Hematopoietic multipotent progenitor cell treated with erythropoietin and hydrocortisone succinate and interleukin-3 and kit ligand, for 15 days (in vitro differentiated cells): ENCODE data around the gene BMF.
"Not testable (repeated sequence)": the region's sequence is repeated elsewhere in the genome, so short reads cannot be mapped to it uniquely, and the experiment has no call there.

ENCODE experiments used
- DNase-seq: peaks from one replicate; pipeline ENCODE4 v3.0.0-alpha.2; 2015; ENCODE audit warnings: low spot score

Gene BMF

DNA sequence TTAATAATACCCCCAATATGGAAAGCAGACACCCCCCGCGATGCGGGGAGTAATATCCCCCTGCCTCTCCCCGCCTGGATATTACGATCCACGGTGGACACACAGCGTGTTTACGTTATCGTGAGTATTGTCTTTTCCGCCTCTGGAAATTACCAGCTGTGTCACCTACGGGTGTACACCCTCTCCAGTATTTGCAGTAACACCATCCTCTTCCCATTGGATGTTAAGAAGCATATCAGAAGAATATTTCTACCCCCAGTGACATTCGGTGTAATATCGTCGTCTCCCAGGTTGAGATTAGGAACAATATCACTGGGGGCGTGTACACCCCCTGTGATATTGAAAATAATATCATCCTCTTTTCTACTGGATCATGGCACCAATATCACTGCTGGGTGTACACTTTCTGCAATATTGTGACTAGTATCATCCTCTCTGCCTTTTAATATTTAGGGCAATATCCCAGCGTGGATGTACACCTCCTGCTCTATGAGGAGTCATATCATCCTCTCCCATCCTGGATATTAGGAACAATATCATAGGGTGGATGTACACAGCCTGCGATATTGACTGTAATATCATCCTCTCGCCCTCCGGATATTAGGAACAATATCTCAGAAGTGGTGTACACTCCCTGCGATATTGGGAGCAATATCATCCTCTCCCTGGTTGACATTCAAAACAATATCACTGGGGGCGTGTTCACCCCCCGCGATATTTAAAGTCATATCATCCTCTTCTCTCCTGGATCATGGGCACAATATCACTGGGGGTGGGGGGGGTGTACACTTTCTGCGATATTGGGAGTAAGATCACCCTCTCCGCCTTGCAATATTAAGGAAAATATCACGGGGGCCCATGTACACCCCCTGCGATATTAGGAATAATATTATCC is 20.3 kb upstream of the BMF start:
- no peak for DNase-seq

DNA sequence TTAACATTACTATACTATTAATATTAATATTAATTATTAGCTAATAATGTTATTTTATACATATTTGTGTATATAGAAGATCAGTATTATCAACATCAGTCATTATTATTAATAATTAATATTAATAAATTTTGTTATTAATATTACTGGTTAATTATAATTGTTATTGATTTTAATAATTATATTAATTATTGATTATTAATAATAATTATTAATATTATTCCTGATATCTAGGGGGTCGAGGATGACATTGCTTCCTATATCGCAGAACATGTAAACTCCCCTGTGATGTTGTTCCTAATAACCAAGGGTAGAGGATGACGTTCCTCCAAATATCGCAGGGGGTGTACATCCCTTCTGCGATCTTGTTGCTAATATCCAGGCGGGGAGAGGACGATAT is 17.3 kb upstream of the BMF start:
- DNase-seq: no peak

DNA sequence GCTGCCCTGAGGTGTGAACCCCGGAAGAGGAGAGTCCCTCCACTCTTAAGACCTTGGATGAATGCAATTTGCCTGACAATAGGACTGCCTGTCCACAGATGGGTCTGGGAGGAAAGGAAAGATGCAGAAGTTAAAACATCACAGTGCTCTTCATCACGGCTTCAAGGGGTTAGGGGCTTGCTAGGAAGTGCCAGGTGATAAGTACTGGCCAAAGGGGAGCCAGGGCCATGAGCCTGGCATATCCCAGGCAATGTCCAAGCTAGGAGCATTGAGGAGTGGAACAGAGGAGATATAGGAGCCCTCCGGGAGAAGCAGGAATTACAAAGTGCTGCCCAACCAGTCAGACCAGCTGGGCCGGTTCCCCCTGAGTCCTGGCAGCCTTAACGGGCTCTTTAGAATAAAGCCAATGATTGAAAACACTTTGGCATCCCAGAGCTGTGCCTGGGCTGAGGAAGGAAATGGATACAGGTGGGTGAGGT is 16.2 kb upstream of the BMF start:
- not testable (repeated sequence) for DNase-seq

DNA sequence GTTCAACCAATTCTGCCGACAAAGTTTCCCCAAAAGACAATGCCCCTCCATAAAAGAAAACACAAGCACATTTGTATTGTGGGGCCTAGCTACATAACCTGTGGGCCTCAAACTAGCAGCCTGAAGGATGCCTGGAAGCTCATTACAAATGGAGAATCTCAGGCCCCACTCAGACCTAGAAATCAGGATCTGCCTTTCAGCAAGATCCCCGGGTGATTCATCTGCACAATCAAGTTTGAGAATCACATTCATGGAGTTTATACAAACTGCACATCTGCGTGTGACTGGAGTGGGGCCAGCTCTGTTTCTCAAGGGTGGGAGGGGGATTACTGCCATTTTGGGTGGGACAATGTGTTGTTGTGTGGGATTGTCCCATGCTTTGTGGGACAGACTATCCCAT is 15.7 kb upstream of the BMF start:
- DNase-seq: not testable (repeated sequence)

DNA sequence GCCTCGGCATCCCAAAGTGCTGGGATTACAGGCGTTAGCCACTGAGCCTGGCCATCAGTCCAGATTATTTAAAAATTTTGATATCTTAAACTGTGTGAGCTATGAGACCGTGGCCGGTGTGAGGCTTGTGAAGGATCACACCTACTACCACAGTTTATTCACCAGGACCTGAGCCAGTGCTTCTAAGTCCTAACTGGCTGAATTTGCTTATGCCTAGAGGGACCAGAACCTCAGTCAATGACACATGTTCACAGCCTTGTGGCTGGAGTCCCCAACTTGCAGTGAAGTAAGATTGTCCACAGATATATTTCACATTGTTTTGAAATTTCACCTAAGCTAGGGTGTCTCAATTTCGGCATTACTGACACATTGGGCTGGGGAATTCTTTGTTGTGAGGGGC is 15.2 kb upstream of the BMF start:
- not testable (repeated sequence) for DNase-seq

DNA sequence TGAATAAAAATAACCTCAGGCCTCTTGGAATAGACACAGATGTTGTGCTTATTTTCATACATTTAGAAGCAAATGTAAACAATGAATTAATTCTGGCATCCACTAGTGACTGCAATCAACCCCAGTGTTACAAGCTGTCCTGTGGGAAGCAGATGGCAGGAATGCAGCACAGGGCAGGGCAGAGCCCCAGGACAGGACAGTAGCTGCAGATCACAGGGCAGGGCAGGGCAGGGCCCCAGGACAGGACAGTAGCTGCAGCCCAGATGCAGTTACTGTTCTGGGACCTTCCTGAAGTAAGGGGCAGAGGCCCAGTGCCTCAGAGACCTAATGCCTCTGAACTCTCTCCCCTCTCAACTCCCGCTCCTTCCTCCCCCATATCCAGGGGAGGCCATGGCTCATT is 14.3 kb upstream of the BMF start:
- DNase-seq: not testable (repeated sequence)

DNA sequence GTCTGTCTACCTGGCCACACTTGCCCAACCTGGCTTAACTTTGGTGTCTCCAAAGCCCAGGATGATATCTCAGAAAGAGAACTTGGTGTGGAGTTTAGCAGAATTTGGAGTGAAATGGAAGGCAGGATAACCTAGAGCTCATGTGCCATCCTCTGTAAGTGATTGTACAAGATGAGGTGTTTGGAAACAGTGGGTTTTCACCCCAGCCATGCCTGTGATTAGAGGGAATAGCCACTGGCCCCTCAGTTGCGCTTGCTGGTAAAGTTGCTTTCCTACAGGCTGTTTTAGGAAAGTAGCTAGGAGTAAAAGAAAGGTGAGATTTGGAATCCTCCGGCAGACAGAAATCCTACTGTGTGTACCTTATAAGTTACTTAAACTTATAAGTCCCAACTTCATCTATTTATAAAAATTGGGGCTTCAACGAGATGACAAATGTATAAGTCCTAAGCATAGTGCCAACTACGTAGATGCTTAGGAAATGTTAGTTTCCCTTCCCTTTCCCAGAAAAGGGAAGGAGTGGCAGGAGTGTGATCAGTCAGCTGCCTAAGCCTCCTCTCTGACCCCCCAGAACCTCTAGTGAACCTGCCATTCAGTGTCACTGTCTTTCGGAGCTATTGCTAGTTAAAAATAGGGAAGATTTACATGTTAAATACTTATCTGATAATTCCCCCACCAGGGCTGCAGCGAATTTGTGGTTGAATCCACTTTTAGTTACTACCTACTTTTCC is 13.4 kb upstream of the BMF start:
- DNase-seq: no peak

DNA sequence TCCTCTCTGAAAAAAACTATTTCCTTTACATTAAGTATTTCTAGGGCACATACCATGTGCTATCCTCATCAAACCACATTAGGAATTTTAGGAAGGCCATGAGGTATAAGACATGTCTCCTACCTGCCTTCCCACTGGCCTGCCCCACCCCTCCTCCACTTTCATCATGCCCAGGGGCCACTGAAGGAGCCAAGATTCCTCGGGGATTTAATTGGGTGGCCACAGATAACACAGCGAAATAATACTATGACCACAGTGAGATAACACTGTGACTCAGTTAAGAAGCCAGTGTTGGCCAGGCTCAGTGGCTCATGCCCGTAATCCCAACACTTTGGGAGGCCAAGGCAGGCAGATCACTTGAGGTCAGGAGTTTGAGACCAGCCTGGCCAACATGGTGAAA is 9.8 kb upstream of the BMF start:
- DNase-seq: no peak

DNA sequence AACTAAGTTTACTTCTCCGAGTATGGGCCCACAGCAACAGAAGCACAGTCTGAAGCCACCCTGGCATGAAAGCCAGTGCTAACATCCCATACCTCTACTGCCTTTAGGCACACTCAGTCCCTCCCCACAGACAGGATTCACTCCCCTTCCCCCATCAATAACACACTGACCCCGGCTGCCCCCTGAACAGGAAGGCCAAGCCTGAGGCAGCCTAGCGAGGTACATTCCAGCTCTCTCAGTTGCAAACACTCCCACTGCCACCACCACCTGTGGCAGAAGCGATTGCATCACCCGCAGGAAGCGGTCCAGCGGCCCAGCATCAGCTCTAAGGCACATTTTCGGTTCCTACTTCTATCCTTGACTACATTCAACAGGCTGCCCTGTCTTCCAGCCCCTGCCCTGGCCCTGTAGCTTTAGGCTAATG is 7.0 kb upstream of the BMF start:
- DNase-seq: no peak

DNA sequence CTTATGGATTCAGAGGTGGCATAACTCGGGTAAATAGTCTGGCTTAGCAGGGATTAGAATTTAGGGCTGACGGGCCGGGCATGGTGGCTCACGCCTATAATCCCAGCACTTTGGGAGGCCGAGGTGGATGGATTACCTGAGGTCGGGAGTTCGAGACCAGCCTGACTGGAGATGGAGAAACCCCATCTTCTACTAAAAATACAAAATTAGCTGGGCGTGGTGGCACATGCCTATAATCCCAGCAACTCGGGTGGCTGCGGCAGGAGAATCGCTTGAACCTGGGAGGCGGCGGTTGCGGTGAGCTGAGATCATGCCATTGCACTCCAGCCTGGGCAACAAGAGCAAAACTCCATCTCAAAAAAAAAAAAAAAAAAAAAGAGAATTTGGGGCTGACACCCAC is 6.4 kb upstream of the BMF start:
- DNase-seq: not testable (repeated sequence)

DNA sequence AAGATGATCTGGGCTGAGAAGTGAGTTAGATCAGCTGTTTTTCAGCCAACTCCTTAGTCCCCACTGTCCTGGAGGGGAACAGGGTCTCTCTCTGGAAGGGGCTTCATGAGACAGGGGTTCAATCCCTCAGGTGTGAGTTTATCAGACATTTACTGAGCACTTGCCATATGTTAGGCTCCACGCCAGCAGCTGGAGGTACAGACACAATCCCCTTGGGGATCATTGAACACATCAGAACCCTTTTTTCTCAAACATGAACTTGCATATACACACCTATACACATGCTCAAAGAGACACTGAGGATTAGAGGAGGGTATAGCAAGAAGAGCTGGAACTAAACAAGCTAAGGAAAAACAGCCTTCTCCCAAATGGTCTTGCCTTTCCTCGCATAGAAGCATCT is 5.5 kb upstream of the BMF start:
- no peak for DNase-seq

DNA sequence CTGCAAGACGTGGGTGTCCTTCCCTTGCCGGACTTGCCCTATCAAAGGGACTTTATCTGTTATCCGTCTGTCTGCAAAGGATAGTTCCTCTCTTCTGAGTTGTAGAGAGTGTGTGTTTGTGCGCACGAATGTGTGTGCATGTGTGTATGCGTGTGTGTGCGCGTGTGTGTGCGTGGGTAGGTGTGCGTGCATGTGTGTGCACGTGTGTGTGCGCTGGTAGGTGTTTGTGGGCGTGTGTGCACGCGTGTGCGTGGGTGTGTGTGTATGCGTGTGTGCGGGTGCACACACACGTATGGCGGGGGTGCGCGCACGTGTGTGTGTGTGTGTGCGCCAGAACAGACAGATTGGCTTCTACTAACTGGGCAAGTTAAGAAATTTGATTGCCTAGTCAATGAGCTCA is 4.1 kb upstream of the BMF start:
- DNase-seq: no peak

DNA sequence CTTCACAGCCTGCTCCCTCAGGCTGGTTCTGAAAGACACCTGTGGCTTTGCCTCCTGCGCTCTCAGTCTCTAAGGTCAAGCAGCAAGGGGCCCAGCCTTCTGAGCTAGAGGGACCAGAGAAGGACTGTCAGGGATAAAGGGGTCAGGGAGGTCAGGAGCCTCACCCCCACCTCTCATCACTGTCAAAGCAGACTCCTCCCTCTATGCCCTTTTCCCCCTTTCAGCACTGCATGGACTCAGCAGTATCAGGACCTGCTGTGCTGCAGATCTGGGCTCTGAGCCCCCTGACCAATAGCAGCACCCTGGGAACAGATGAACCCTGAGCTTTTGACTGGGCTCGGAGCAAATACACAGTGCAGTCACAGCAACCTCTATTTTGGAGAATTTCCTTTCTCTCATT is 3.2 kb upstream of the BMF start:
- DNase-seq: no peak

DNA sequence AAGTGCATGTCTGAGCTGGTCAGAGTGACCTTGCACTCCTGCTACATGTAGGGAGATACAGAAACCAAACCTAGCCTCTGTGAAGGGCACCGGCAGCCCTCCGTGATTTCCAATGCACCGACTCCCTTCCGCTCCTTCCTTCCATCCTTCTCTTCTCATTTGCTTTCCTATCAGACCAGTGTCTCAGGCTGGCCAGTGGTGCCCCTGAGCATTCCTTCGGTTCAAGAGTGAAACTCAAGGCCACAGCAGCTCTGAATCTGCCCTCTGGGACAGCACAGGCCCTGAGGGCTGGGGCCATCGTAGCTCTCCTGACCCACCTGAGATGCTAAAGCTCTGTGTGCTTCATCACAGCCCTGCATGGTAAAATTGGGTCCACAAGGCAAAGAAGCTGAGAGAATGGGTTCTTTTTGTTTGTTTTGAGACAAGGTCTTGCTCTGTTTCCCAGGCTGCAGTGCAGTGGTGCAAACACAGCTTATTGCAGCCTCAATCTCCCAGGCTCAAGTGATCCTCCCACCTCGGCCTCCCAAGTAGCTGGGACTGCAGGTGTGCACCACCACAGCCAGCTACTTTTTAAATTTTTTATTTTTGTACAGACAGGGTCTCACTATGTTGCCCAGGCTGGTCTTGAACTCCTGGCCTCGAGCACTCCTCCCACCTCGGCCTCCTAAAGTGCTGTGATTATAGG is 2.3 kb upstream of the BMF start:
- DNase-seq: no peak

DNA sequence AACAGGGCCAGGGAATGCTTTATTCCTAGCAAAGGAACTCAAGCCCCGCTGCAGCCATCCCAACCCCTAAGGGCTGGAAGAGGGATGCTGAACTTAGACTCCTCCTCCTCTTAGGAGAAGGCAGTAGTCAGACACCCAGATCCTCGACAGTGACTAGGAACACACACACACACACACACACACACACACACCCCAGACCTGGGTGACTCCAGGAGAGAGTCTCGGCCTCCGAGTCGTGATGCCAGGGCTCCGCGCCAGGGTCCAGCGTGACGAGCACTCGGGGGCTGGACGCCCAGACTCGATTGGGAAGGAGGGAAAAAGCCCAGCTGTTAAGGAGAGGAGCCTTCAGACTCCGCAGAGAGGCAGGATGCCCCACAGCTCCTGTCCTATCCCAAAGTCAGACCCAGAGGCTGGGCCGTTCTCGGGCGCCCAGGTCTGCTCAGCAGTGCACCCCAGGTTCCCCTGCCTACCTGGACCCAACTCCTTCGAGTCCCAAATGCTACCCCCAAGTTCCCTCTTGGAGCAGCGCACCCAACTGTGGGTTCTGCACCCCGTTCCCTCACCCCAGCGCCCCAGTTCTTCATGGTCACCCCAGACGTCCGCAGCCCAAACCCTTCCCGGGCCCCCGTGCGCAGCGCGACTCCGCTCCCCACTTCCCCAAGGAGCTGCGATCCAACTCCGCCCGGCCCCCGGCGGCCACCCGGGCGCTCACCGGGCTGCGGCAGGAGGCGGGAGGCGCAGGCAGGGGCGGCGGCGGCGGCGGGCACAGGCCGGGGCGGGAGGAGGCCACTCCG is 421 bp downstream of the BMF start:
- DNase-seq: peak; percentile 13

DNA sequence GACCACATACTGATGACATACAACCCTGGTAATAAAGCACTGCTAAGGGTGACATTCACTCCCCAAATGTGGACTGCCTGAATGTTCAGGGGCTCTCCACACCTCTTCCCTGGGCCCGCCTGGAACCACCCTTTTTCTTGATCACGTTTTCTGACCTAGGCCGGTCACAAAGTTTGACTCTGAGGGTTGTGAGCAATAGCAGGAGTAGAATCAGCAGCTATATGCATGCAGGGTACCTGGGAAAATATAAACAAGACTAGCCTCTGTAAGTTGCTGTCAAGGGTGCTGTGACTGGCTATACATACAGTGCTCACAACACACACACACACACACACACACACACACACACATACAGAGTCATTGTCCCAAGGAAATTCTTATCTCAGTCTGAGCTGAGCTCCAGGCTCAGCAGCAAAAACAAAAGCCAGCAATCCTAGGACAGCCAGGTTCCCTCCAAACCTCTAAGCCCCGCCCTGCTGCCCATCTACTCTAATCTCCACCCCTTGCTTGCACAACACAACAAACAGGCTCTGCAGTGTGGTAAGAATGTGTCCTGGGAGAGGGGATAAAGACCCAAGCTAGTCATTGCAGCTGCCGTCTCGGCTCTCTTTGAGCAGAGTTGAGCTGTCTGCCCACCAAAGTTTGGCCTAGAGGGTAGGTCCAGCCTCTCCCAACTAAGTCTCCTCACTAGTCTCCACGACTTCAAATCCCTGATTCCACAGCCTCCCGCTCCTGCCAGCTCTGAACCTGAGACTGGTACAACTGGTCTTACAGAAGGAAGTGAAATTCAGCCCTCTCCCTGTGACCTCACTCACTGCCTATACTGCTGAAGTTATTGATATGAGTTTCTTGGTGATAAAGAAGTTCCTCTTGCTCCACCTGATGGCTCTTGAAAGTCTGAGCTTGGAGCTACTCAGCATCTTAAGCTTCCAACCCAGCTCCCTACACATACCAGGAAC is 2.2 kb downstream of the BMF start:
- peak; percentile 43 for DNase-seq

DNA sequence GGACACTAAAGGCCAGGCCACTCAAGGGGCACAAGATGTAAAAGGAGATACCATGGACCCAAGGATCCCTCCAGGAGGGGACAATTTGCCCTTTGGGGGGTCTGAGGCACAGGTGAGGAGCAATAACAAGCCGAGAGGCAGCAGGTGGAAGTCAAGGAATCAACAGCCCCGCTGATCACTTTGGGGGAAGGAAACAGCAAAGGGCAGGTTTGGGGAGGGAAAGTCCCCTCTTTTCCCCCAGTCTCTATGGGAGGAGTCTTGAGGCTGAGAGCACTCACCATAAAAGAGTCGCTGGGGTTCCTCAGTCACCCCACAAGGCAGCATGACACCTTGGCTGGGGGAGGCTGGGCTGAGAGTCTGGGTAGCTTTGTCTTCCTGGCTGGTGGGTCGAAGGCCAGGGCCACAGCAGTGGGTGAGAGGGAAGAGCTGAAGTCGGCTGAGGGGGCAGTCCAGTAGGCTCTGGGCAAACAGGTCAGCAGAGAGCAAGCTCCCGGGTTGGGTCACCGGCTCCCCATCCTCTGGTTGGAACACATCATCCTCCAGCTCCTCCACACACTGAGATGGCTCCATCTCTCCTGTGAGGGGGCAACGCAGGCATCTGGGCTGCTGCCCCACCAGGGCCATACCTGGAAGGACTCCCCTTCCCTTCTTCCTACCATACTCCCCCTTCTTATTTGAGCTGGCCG is 3.0 kb downstream of the BMF start:
- no peak for DNase-seq

DNA sequence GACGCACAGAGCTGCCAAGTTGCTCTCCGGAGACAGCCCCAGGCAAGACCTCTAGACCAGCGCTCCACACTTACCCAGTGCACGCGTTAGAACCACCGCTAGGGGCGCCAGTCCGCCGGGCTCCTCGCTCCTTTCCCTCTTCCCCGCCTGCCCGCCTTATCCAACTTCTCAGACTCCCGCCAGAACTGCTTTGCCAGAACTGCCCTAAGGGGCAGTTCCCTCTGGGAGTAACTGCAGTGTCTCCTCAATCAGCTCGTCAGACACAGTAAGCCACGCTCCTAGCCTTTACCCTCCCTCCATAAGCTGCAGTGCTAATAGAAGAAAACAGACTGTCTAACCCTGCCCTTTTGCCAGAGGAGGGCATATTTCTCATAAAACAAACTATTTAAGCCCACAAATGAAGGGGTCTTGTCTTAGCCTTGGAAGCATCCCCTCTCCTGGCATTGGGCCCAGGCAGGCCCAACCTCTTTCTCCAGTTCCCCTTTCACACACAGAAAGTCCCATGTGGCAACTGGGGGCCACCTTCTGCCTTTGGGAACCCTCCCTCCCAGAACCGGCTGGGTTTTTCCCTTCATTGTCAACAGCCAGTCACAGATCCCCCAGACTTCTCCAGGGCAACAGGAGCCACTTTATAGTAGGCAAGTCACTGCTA is 3.7 kb downstream of the BMF start:
- DNase-seq: peak; percentile 86

DNA sequence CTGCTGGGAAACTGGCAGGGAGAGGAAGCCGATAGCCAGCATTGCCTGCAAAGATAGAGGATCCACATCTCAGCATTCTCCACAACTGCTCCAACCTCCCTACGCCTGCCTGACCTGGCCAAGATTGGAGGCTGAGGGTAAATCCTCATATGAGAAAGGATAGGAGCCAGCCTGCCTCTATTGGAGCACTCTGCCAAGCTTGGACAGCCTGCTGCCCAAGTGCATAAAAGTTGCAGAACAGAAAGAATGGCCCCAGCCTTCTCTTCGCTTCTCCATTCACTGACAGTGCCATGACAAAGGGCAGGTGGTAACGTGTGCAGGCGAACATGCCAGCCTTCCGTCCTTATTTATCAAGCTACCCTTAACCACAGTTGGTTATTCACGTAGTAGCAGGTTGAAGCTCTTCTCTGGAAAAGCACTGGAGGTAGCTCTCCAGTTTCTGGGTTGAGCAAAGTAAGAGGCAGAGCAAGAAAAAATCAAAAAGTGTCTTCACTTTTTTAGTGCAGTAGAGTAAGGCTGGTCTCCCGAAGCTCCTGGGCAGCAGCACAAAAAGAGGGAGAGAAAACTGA is 4.3 kb downstream of the BMF start:
- DNase-seq: no peak
